Panc1 (cell line): ENCODE data around the gene MARCKSL1. TPM values are rescaled to one million over a fixed set of nuclear protein-coding genes. Genes with fewer than 3 reads are reported as not detected.

ENCODE experiments used
- ATAC-seq: fragments of 200-7000 bp; cut with Tn5 transposase; 2 replicates; pipeline ENCODE4 v1.9.1; 2020; ENCODE audit warnings: mild to moderate bottlenecking, moderate library complexity
- BruUV-seq: library from RNA; stranded (reverse); fragments of 400-500 nt; replicated peaks from 2 replicates; lab custom pipeline; 2021; lab: Mats Ljungman, UMichigan
- CTCF ChIA-PET: fragments of 300-600 bp; sonication (Branson Sonifier 250); formaldehyde crosslinking; loops from one replicate; lab custom pipeline; 2022; ENCODE audit warnings: antibody characterized with exemption; lab: Charles Lee
- POLR2A ChIA-PET: fragments of 300-600 bp; sonication (Branson Sonifier 250); formaldehyde crosslinking; loops from one replicate; lab custom pipeline; 2022; ENCODE audit warnings: antibody characterized with exemption; lab: Charles Lee
- DNase-seq: peaks from one replicate; pipeline ENCODE4 v3.0.0-alpha.2; 2010; ENCODE audit warnings: low read depth, low spot score
- H3K27ac ChIP-seq: 2 replicates; pipeline ENCODE4 v1.5.1; 2011; ENCODE audit warnings: mild to moderate bottlenecking, low read length, inconsistent platforms
- H3K27me3 ChIP-seq: fragments of 200-500 bp; sonication (Bioruptor generic); 2 replicates; pipeline ENCODE4 v1.6.0; 2014; ENCODE audit warnings: low read length, inconsistent platforms; ENCODE audit not compliant: control insufficient read depth, insufficient read depth
- H3K36me3 ChIP-seq: fragments of 200-500 bp; sonication (Bioruptor generic); 2 replicates; pipeline ENCODE4 v1.5.1; 2014; ENCODE audit warnings: inconsistent platforms, mild to moderate bottlenecking, low read length, moderate library complexity; ENCODE audit not compliant: control insufficient read depth, insufficient read depth
- H3K4me1 ChIP-seq: 2 replicates; pipeline ENCODE4 v1.5.1; 2011; ENCODE audit warnings: inconsistent platforms, mild to moderate bottlenecking, low read length, moderate library complexity; ENCODE audit not compliant: control insufficient read depth, insufficient read depth
- H3K4me3 ChIP-seq, 2 experiments: 2 replicates each; pipeline ENCODE4 v1.5.1; 2011 to 2012; ENCODE audit warnings: low read depth in 2 of 2, low read length in 2 of 2, mild to moderate bottlenecking in 2 of 2, inconsistent platforms in 1 of 2, moderate library complexity in 1 of 2
- H3K9me3 ChIP-seq: fragments of 200-500 bp; sonication (Bioruptor generic); 2 replicates; pipeline ENCODE4 v1.5.1; 2014; ENCODE audit warnings: low read depth, mild to moderate bottlenecking, inconsistent platforms, low read length, moderate library complexity; ENCODE audit not compliant: control insufficient read depth, insufficient read depth
- POLR2AphosphoS5 ChIP-seq: IDR thresholded peaks from 2 replicates; pipeline ENCODE4 v1.6.1; 2012; ENCODE audit warnings: mild to moderate bottlenecking, low read depth, low read length, moderate library complexity
- REST ChIP-seq, 2 experiments: IDR thresholded peaks; 2 replicates each; pipeline ENCODE4 v1.6.1; 2011 to 2012; ENCODE audit warnings: low read depth in 2 of 2, control low read depth in 1 of 2, low read length in 1 of 2, mild to moderate bottlenecking in 1 of 2, moderate library complexity in 1 of 2; ENCODE audit not compliant: insufficient read depth in 1 of 2
- SIN3A ChIP-seq: IDR thresholded peaks from 2 replicates; pipeline ENCODE4 v1.6.1; 2012; ENCODE audit warnings: low read depth, mild to moderate bottlenecking, low read length, moderate library complexity, borderline replicate concordance; ENCODE audit not compliant: insufficient read depth
- TCF7L2 ChIP-seq: IDR thresholded peaks from 2 replicates; pipeline ENCODE4 v1.6.1; 2011; ENCODE audit warnings: mild to moderate bottlenecking, low read depth, low read length, inconsistent platforms
- in situ Hi-C: cut with HindIII; loops from 2 replicates; pipeline ENCODE4 v1.10.0; 2016; ENCODE audit warnings: low sequenced_read_pairs, low pct_unique_long_range_greater_than_20kb
- intact Hi-C: fragments of 100-400 bp; cut with micrococcal nuclease; formaldehyde crosslinking; loops from one replicate; pipeline ENCODE4 v1.10.0; 2022; ENCODE audit not compliant: unreplicated experiment
- total RNA-seq: library from RNA; stranded (reverse); gene quantifications from one replicate; pipeline ENCODE4 v1.2.1, GENCODE V29; 2021; ENCODE audit not compliant: unreplicated experiment
- TF ChIP-seq, protein P1 (sequence below): fragments of 450-650 bp; IDR thresholded peaks from 2 replicates; pipeline ENCODE4 v1.5.1; 2017; ENCODE audit warnings: mild to moderate bottlenecking

MARCKSL1 gene
- total RNA-seq, 1 experiment from 2014 or later, result 176 TPM

- no peak for TF ChIP-seq TCF7L2
- peak; percentile 48; the same call in 1 of the 2 replicates for TF ChIP-seq POLR2AphosphoS5
- DNase-seq (no peak), ATAC-seq (no peak)
- no TSS peak for BruUV-seq
- intact Hi-C loops (no loop called here), in situ Hi-C loops (no loop called here)
- Histone ChIP-seq H3K4me1 (peaks cover 32% of the 10 kb centered on the region), H3K27me3 (no peaks in the 10 kb centered on the region), H3K27ac (no peak overlapping the region), H3K36me3 (peaks cover 24% of the 10 kb centered on the region), H3K4me3 (no peak overlapping the region), H3K9me3 (no peaks in the 10 kb centered on the region)
- POLR2A ChIA-PET, result no interaction called here
- CTCF ChIA-PET, result no interaction called here
Observed at GRCh38 chr1:32332290-32333079, 3.5 kb downstream of the MARCKSL1 start.

DNA sequence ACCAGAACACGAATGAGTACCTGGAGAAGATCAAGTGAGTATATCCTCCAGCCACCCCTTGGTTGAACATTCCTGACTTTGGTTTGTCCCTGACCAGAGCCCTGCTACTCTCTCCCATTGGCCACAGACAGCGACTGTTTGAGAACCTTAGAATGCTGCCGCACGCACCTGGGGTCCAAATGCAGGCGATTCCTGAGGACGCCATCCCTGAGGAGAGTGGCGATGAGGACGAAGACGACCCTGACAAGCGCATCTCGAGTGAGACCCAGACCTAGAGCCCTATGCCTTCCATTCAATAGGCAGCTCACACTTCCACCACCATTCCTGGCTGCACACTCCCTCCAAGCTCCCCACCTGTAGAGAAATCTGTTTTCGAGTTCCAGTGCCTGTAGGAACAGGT lies 4.5 kb downstream of the MARCKSL1 start:
- DNase-seq, result no peak
- no peak for TF ChIP-seq TCF7L2
- TF ChIP-seq, protein P1, sequence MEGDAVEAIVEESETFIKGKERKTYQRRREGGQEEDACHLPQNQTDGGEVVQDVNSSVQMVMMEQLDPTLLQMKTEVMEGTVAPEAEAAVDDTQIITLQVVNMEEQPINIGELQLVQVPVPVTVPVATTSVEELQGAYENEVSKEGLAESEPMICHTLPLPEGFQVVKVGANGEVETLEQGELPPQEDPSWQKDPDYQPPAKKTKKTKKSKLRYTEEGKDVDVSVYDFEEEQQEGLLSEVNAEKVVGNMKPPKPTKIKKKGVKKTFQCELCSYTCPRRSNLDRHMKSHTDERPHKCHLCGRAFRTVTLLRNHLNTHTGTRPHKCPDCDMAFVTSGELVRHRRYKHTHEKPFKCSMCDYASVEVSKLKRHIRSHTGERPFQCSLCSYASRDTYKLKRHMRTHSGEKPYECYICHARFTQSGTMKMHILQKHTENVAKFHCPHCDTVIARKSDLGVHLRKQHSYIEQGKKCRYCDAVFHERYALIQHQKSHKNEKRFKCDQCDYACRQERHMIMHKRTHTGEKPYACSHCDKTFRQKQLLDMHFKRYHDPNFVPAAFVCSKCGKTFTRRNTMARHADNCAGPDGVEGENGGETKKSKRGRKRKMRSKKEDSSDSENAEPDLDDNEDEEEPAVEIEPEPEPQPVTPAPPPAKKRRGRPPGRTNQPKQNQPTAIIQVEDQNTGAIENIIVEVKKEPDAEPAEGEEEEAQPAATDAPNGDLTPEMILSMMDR, result no peak
- TF ChIP-seq SIN3A, result no peak
- TF ChIP-seq POLR2AphosphoS5, result no peak
- no peak for TF ChIP-seq REST (IDR thresholded peaks at IDR 0.05; ENCODE audit: insufficient read depth in 1 of 2, low read depth in 2 of 2, low read length in 1 of 2)
- Histone ChIP-seq H3K27ac (no peak overlapping the region), H3K4me3 (no peak overlapping the region), H3K4me1 (peaks cover 22% of the 10 kb centered on the region), H3K27me3 (no peaks in the 10 kb centered on the region), H3K36me3 (peaks cover 32% of the 10 kb centered on the region), H3K9me3 (no peaks in the 10 kb centered on the region)
- BruUV-seq, result no TSS peak
- in situ Hi-C loops, result no loop called here
- intact Hi-C loops, result no loop called here
- ChIA-PET POLR2A (interaction anchor here (0.6 kb wide), 1 partner anchor 118 kb away, joined by 16 read pairs; no protein-coding TSS in a partner anchor), CTCF (interaction anchor here (0.5 kb wide), 1 partner anchor 112 kb away, joined by 7 read pairs; no protein-coding TSS in a partner anchor)
- no peak for ATAC-seq
